Hepatocyte (in vitro differentiated cells): ENCODE data around the gene SRSF8.

Experiments used
- EZH2 ChIP-seq: fragments of 200-600 bp; sonication (generic); IDR thresholded peaks from 2 replicates; pipeline ENCODE4 v1.6.1; 2016; ENCODE audit warnings: antibody characterized with exemption, mild to moderate bottlenecking, borderline replicate concordance
- EZH2phosphoT487 ChIP-seq: fragments of 200-600 bp; sonication (generic); IDR thresholded peaks from one replicate; pipeline ENCODE4 v1.6.1; 2018; ENCODE audit warnings: antibody characterized with exemption, mild to moderate bottlenecking, low read depth, moderate library complexity; ENCODE audit not compliant: unreplicated experiment, severe bottlenecking
- TF ChIP-seq, protein P1 (sequence below): fragments of 200-600 bp; sonication (generic); IDR thresholded peaks from 2 replicates; pipeline ENCODE4 v1.5.1; 2016; ENCODE audit warnings: antibody characterized with exemption, mild to moderate bottlenecking; ENCODE audit not compliant: poor library complexity

DNA sequence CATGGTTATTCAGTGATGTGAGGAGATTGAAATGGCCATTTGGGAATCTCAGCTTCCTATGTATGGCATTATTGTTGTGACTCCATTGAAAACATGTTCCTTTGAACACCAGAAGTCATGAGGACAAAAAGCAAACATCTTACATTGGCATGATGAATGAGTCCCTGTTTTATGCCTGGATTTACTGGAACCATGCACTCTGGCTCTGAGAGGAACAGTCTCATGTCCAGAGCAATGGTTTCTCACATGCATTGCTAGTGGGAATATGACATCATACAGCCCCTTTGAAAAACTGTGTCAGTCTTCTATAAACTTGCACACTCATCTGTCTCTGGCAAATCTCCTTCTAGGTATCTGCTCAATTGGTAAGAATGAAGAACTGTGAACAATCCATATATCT, 20.9 kb upstream of the SRSF8 start:
- TF ChIP-seq EZH2phosphoT487 (no peak), EZH2 (no peak)
- TF ChIP-seq, protein P1, sequence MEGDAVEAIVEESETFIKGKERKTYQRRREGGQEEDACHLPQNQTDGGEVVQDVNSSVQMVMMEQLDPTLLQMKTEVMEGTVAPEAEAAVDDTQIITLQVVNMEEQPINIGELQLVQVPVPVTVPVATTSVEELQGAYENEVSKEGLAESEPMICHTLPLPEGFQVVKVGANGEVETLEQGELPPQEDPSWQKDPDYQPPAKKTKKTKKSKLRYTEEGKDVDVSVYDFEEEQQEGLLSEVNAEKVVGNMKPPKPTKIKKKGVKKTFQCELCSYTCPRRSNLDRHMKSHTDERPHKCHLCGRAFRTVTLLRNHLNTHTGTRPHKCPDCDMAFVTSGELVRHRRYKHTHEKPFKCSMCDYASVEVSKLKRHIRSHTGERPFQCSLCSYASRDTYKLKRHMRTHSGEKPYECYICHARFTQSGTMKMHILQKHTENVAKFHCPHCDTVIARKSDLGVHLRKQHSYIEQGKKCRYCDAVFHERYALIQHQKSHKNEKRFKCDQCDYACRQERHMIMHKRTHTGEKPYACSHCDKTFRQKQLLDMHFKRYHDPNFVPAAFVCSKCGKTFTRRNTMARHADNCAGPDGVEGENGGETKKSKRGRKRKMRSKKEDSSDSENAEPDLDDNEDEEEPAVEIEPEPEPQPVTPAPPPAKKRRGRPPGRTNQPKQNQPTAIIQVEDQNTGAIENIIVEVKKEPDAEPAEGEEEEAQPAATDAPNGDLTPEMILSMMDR = no peak
